Ishikawa (cell line): Measurements from ENCODE around the gene TNIK.

Experiments used
- CEBPB ChIP-seq: IDR thresholded peaks from 2 replicates; pipeline ENCODE4 v1.6.1; 2012
- CREB1 ChIP-seq: IDR thresholded peaks from 2 replicates; pipeline ENCODE4 v1.6.1; 2012; ENCODE audit warnings: low read depth
- EGR1 ChIP-seq: IDR thresholded peaks from 2 replicates; pipeline ENCODE4 v1.6.1; 2012
- EP300 ChIP-seq: IDR thresholded peaks from 2 replicates; pipeline ENCODE4 v1.6.1; 2012; ENCODE audit warnings: borderline replicate concordance
- FOXM1 ChIP-seq: IDR thresholded peaks from 2 replicates; pipeline ENCODE4 v1.6.1; 2012; ENCODE audit warnings: low read depth, borderline replicate concordance
- NFIC ChIP-seq: IDR thresholded peaks from 2 replicates; pipeline ENCODE4 v1.6.1; 2012
- RAD21 ChIP-seq: IDR thresholded peaks from 2 replicates; pipeline ENCODE4 v1.6.1; 2012; ENCODE audit warnings: low read depth
- TAF1 ChIP-seq: IDR thresholded peaks from 2 replicates; pipeline ENCODE4 v1.6.1; 2012; ENCODE audit warnings: low read depth, mild to moderate bottlenecking
- TCF12 ChIP-seq: IDR thresholded peaks from 2 replicates; pipeline ENCODE4 v1.6.1; 2012; ENCODE audit warnings: low read depth
- TEAD4 ChIP-seq: IDR thresholded peaks from 2 replicates; pipeline ENCODE4 v1.6.1; 2012
- YY1 ChIP-seq: IDR thresholded peaks from 2 replicates; pipeline ENCODE4 v1.6.1; 2012; ENCODE audit warnings: low read depth
- ZBTB7A ChIP-seq: IDR thresholded peaks from 2 replicates; pipeline ENCODE4 v1.6.1; 2012; ENCODE audit warnings: low read depth
- TF ChIP-seq, protein P1 (sequence below): IDR thresholded peaks from 2 replicates; pipeline ENCODE4 v1.6.1; 2012
- TF ChIP-seq, protein P2 (sequence below): IDR thresholded peaks from 2 replicates; pipeline ENCODE4 v1.6.1; 2012
- TF ChIP-seq, protein P3 (sequence below): IDR thresholded peaks from 2 replicates; pipeline ENCODE4 v1.6.1; 2012; ENCODE audit warnings: low read depth, mild to moderate bottlenecking

The TNIK gene

DNA sequence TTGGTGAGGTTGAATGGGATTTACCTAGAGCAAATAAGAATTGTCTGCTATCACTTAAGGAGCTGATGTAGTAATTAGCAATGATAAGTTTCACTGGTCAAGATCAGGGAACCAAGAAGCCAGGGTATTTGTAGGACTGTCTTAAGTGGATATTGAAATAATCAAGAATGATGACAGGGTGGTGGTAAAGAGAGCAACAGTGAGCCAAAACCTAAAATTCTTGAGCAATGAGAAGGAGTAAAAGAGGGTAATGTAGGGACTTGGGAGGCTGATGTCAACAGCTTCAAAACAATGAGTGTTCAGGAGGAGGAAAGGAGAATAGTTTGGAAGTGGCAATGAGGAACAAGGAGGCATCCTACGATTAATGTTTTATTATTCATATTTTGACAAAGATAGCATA is 402.1 kb downstream of the TNIK start:
- TF ChIP-seq, protein P1, sequence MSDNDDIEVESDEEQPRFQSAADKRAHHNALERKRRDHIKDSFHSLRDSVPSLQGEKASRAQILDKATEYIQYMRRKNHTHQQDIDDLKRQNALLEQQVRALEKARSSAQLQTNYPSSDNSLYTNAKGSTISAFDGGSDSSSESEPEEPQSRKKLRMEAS, result no peak
- TF ChIP-seq TEAD4 (no peak), NFIC (no peak), RAD21 (no peak), YY1 (no peak), FOXM1 (no peak)
- TF ChIP-seq, protein P2, sequence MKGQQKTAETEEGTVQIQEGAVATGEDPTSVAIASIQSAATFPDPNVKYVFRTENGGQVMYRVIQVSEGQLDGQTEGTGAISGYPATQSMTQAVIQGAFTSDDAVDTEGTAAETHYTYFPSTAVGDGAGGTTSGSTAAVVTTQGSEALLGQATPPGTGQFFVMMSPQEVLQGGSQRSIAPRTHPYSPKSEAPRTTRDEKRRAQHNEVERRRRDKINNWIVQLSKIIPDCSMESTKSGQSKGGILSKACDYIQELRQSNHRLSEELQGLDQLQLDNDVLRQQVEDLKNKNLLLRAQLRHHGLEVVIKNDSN, result no peak

DNA sequence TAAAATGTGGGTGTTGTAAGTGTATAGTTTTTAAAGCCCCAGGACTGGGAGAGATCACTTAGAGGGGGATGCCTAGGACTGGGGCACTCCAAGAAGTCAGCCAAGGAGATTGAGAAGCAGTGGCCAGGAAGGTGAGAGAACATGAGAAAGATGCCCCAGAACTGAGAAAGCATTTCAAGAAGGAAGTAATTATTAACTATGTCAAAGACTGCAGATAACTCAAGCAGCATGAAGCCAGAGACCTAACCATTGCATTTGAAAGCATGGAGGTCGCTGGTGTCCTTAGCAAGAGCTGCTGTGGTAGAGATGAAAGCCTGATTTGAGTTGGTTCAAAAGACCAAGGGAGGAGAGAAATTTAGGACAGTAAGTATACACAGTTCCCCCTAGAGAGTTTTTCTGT is 403.1 kb downstream of the TNIK start:
- TF ChIP-seq, protein P1, result no peak
- no peak for TF ChIP-seq EP300
- no peak for TF ChIP-seq RAD21
- no peak for TF ChIP-seq ZBTB7A
- no peak for TF ChIP-seq EGR1
- no peak for TF ChIP-seq CEBPB
- TF ChIP-seq CREB1, result no peak
- no peak for TF ChIP-seq FOXM1
- TF ChIP-seq, protein P2, result no peak
- TF ChIP-seq, protein P3, sequence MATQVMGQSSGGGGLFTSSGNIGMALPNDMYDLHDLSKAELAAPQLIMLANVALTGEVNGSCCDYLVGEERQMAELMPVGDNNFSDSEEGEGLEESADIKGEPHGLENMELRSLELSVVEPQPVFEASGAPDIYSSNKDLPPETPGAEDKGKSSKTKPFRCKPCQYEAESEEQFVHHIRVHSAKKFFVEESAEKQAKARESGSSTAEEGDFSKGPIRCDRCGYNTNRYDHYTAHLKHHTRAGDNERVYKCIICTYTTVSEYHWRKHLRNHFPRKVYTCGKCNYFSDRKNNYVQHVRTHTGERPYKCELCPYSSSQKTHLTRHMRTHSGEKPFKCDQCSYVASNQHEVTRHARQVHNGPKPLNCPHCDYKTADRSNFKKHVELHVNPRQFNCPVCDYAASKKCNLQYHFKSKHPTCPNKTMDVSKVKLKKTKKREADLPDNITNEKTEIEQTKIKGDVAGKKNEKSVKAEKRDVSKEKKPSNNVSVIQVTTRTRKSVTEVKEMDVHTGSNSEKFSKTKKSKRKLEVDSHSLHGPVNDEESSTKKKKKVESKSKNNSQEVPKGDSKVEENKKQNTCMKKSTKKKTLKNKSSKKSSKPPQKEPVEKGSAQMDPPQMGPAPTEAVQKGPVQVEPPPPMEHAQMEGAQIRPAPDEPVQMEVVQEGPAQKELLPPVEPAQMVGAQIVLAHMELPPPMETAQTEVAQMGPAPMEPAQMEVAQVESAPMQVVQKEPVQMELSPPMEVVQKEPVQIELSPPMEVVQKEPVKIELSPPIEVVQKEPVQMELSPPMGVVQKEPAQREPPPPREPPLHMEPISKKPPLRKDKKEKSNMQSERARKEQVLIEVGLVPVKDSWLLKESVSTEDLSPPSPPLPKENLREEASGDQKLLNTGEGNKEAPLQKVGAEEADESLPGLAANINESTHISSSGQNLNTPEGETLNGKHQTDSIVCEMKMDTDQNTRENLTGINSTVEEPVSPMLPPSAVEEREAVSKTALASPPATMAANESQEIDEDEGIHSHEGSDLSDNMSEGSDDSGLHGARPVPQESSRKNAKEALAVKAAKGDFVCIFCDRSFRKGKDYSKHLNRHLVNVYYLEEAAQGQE, result no peak
- TF ChIP-seq TAF1, result no peak
- no peak for TF ChIP-seq NFIC
- no peak for TF ChIP-seq YY1
- no peak for TF ChIP-seq TCF12
- TF ChIP-seq TEAD4, result no peak

DNA sequence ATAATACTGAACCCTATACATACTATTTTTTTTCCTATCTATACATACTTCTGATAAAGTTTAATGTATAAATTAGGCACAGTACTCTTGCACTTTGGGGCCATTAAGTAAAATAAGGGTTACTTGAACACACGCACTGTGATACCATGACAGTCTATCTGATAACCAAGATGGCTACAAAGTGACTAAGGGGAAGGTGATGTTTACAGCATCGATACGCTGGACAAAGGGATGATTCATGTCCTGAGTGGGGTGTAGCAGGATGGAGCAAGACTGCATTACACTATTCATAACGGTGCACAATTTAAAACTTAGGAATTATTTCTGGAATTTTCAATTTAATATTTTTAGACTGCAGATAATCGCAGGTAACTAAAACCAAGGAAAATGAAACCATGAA is 403.7 kb downstream of the TNIK start:
- TF ChIP-seq CREB1, result no peak
- TF ChIP-seq NFIC, result no peak
- no peak for TF ChIP-seq EGR1
- TF ChIP-seq TCF12, result no peak
- no peak for TF ChIP-seq TAF1
- TF ChIP-seq, protein P2, result no peak
- TF ChIP-seq RAD21, result no peak
- TF ChIP-seq TEAD4, result no peak
- TF ChIP-seq, protein P1, result no peak
- no peak for TF ChIP-seq YY1
- no peak for TF ChIP-seq ZBTB7A
- no peak for TF ChIP-seq EP300
- no peak for TF ChIP-seq CEBPB
- TF ChIP-seq FOXM1, result no peak
- TF ChIP-seq, protein P3, result no peak

DNA sequence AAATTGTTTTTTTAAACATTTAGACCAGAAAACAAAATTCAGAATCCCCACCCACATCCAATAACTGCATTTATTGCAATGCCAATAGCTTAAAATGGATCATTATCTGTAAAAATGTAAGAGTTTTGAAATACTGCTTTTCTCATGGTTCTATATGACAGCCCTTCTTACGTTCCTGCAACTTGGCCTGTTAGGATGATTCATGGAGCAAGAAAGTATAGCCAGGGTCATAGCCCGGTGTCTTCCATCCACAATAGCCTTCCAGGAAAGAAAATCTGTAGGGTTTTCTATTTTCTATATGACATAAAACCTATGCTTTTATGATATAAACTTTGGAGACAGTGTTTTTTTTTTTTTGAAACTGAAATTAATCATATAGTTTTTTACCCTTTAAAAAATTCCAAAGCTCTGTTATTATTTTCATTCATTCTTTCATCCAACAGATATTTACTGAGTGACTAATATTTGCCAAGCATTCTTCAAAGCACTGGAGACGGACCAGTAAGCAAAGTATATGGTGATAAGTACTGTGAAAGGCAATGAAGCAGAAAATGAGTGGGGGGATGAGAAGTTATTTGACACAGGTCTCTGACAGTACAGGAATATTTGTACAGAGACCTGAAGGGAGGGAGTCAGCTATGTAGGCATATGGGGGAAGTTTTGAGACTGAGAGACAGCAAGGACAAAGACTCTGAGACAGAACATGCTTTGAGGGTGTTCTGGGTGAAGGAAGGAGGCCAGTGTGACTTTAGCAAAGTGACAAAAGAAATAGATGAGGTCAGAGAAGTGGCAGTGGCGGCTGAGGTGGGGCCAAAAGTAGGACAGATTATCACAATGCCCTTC is 404.6 kb downstream of the TNIK start:
- TF ChIP-seq RAD21 (no peak), TEAD4 (peak; percentile 54; the same call in 1 of the 2 replicates), NFIC (0 out of 2 replicates have a peak, but pooled peaks have one; percentile 28), TCF12 (no peak), EP300 (peak; percentile 56; the same call in 1 of the 2 replicates), ZBTB7A (no peak), TAF1 (no peak)
- TF ChIP-seq, protein P3, result no peak
- TF ChIP-seq, protein P1, result no peak
